Uterus (tissue), 4 donors: ENCODE data around the gene MDFIC. TPM values are rescaled to one million over a fixed set of nuclear protein-coding genes. Genes with fewer than 3 reads are reported as not detected.

Experiments used
- DNase-seq, 2 donors: peaks; one replicate each; pipeline ENCODE4 v3.0.0-alpha.2; 2019 to 2020
- H3K27ac ChIP-seq, 2 donors: fragments of 200-600 bp; sonication (generic); 1 replicate in 1 of 2; 2 replicates in 1 of 2; pipeline ENCODE4 v1.5.1; 2016 to 2018
- H3K27me3 ChIP-seq, 2 donors: fragments of 200-600 bp; sonication (generic); one replicate each; pipeline ENCODE4 v1.5.1; 2018 to 2019; ENCODE audit warnings: control low read depth in 1 of 2
- H3K36me3 ChIP-seq, 2 donors: fragments of 200-600 bp; sonication (generic); one replicate each; pipeline ENCODE4 v1.5.1; 2019; ENCODE audit warnings: control low read depth in 1 of 2
- H3K4me1 ChIP-seq, 2 donors: fragments of 200-600 bp; sonication (generic); one replicate each; pipeline ENCODE4 v1.5.1; 2018 to 2019; ENCODE audit warnings: control low read depth in 1 of 2
- H3K4me3 ChIP-seq, 2 donors: fragments of 200-600 bp; sonication (generic); 1 replicate in 1 of 2; 2 replicates in 1 of 2; pipeline ENCODE4 v1.5.1; 2018 to 2019; ENCODE audit warnings: mild to moderate bottlenecking in 1 of 2
- H3K9me3 ChIP-seq, 2 donors: fragments of 200-600 bp; sonication (generic); one replicate each; pipeline ENCODE4 v1.5.1; 2019; ENCODE audit warnings: control low read depth in 1 of 2
- CTCF ChIP-seq, 4 experiments: fragments of 200-600 bp in 2 of 4; fragments of 450-650 bp in 2 of 4; sonication (generic) in 2 of 4; IDR thresholded peaks; one replicate each; pipeline ENCODE4 v1.5.1; 2016 to 2019; ENCODE audit warnings: antibody characterized with exemption in 4 of 4, mild to moderate bottlenecking in 2 of 4, moderate library complexity in 1 of 4
- POLR2A ChIP-seq, 2 donors: fragments of 450-650 bp; IDR thresholded peaks; one replicate each; pipeline ENCODE4 v1.6.1; 2016; ENCODE audit warnings: antibody characterized with exemption in 2 of 2, mild to moderate bottlenecking in 1 of 2, moderate library complexity in 1 of 2
- intact Hi-C: fragments of 100-400 bp; cut with DNase I; formaldehyde crosslinking; loops from one replicate; pipeline ENCODE4 v1.15.1; 2023; ENCODE audit warnings: low total_unique reads
- total RNA-seq, 4 donors: library from RNA; depleted of rRNA in 3 of 4; stranded (reverse); fragments of >200 nt in 3 of 4; gene quantifications; one replicate each; pipeline versions ENCODE4 v1.1.0 to v1.2.4, GENCODE V29; 2014 to 2023
- donor health status: DM: yes; HTN: yes; CAD: no.

Gene MDFIC
- total RNA-seq, 4 donors from 2014 or later, result 35.8 to 79.2 (median 66.1) TPM

GRCh38 chr7:114979388-114979787, 57.5 kb downstream of the MDFIC start:
- H3K27ac ChIP-seq, result peak overlapping the region; percentile 43 to 56
- no peaks in the 10 kb centered on the region for H3K36me3 ChIP-seq
- TF ChIP-seq CTCF (IDR thresholded peaks at IDR 0.05) (no peak), POLR2A (IDR thresholded peaks at IDR 0.05) (no peak)
- no peaks in the 10 kb centered on the region for H3K27me3 ChIP-seq
- no peaks in the 10 kb centered on the region for H3K9me3 ChIP-seq
- peak; percentile 54 to 76 for DNase-seq
- intact Hi-C loops, result no loop called here
- no peak overlapping the region for H3K4me3 ChIP-seq
- peaks cover 0 to 10% of the 10 kb centered on the region in 2 donors for H3K4me1 ChIP-seq

- H3K27me3 ChIP-seq, result no peaks in the 10 kb centered on the region
- TF ChIP-seq POLR2A (IDR thresholded peaks at IDR 0.05) (no peak), CTCF (IDR thresholded peaks at IDR 0.05) (no peak)
- H3K4me3 ChIP-seq, result no peak overlapping the region
- no peaks in the 10 kb centered on the region for H3K9me3 ChIP-seq
- H3K27ac ChIP-seq, result peak overlapping the region; percentile 28 to 56
- no peaks in the 10 kb centered on the region for H3K36me3 ChIP-seq
- peaks cover 0 to 10% of the 10 kb centered on the region in 2 donors for H3K4me1 ChIP-seq
- intact Hi-C loops, result no loop called here
- DNase-seq, result no peak
Measured at GRCh38 chr7:114979803-114980507, 58.1 kb downstream of the MDFIC start.

GRCh38 chr7:114981323-114981722, 59.4 kb downstream of the MDFIC start:
- H3K27ac ChIP-seq, result no peak overlapping the region
- no peaks in the 10 kb centered on the region for H3K27me3 ChIP-seq
- no peak overlapping the region for H3K4me3 ChIP-seq
- DNase-seq, result no peak
- TF ChIP-seq CTCF (IDR thresholded peaks at IDR 0.05), result no peak
- TF ChIP-seq POLR2A (IDR thresholded peaks at IDR 0.05), result no peak
- intact Hi-C loops, result no loop called here
- no peaks in the 10 kb centered on the region for H3K9me3 ChIP-seq
- H3K4me1 ChIP-seq, result peaks cover 0 to 8% of the 10 kb centered on the region in 2 donors
- H3K36me3 ChIP-seq, result no peaks in the 10 kb centered on the region

GRCh38 chr7:114985116-114985715, 63.3 kb downstream of the MDFIC start:
- H3K4me3 ChIP-seq, result no peak overlapping the region
- no peaks in the 10 kb centered on the region for H3K27me3 ChIP-seq
- no peak for TF ChIP-seq POLR2A (IDR thresholded peaks at IDR 0.05)
- TF ChIP-seq CTCF (IDR thresholded peaks at IDR 0.05), result no peak
- H3K9me3 ChIP-seq, result no peaks in the 10 kb centered on the region
- intact Hi-C loops, result no loop called here
- H3K36me3 ChIP-seq, result no peaks in the 10 kb centered on the region
- no peak for DNase-seq
- peaks cover 0 to 7% of the 10 kb centered on the region in 2 donors for H3K4me1 ChIP-seq
- H3K27ac ChIP-seq, result no peak overlapping the region
